Measurements from ENCODE around the gene KRTAP9-9.
"Not testable (repeated sequence)": the region's sequence is repeated elsewhere in the genome, so short reads cannot be mapped to it uniquely, and the experiment has no call there.

DNA sequence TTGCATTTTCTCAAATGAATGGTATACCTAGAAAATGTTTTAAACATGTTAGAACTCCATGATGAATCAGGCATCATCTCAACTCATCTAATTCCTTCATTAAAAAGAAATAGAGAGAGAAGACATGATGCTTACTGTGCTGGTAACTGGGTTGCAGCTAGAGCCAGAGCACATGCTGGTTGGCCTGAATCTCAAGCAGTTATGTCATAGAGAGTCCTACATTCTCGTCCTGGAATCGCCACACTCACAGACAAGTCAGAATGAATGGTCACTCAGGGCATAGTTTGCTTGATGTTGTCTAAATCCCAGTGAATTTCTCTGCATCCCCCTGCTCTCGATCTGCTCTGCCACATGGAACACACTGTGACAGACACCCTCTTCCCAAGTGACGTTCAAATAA is 18.1 kb upstream of the KRTAP9-9 start:
- not testable (repeated sequence) for TF ChIP-seq CTCF, POLR2A (IDR thresholded peaks at IDR 0.05)
